Peyer's patch (tissue), 4 donors: ENCODE results near the gene C10orf88. TPM values are rescaled to one million over a fixed set of nuclear protein-coding genes. Genes with fewer than 3 reads are reported as not detected.
A peak's percentile ranks its signal among the peaks of the same experiment; 100 is the strongest.

Source experiments
- DNase-seq, 3 donors: peaks; one replicate each; pipeline ENCODE4 v3.0.0-alpha.2; 2017 to 2019
- H3K27ac ChIP-seq, 4 donors: fragments of 200-600 bp; sonication (generic); one replicate each; pipeline ENCODE4 v1.5.1; 2016 to 2019
- H3K27me3 ChIP-seq, 2 donors: fragments of 200-600 bp; sonication (generic); one replicate each; pipeline ENCODE4 v1.5.1; 2019
- H3K36me3 ChIP-seq, 3 donors: fragments of 200-600 bp; sonication (generic); one replicate each; pipeline ENCODE4 v1.5.1; 2016 to 2019
- H3K4me1 ChIP-seq, 4 donors: fragments of 200-600 bp; sonication (generic); one replicate each; pipeline ENCODE4 v1.5.1; 2016 to 2019
- H3K4me3 ChIP-seq, 4 donors: fragments of 200-600 bp; sonication (generic); 1 replicate in 3 of 4; 2 replicates in 1 of 4; pipeline ENCODE4 v1.5.1; 2016 to 2019; ENCODE audit warnings: mild to moderate bottlenecking in 1 of 4
- H3K9me3 ChIP-seq, 4 donors: fragments of 200-600 bp; sonication (generic); one replicate each; pipeline ENCODE4 v1.5.1; 2016 to 2019; ENCODE audit warnings: mild to moderate bottlenecking in 1 of 4
- POLR2A ChIP-seq, 2 donors: fragments of 450-650 bp; IDR thresholded peaks; one replicate each; pipeline ENCODE4 v1.5.1; 2017; ENCODE audit warnings: antibody characterized with exemption in 2 of 2, mild to moderate bottlenecking in 2 of 2, moderate library complexity in 2 of 2
- total RNA-seq, 4 donors: library from RNA; depleted of rRNA; stranded (reverse); fragments of >200 nt; gene quantifications; one replicate each; pipeline ENCODE4 v1.1.0, GENCODE V29; 2016
- TF ChIP-seq, protein P1 (sequence below), 6 experiments: fragments of 450-650 bp in 4 of 6; fragments of 200-600 bp in 2 of 6; sonication (generic) in 1 of 6; IDR thresholded peaks; one replicate each; pipeline ENCODE4 v1.5.1; 2017 to 2019; ENCODE audit warnings: antibody characterized with exemption in 6 of 6, mild to moderate bottlenecking in 3 of 6, moderate library complexity in 1 of 6

Gene C10orf88
- total RNA-seq, 4 donors from 2014 or later = 5.6 to 93.3 (median 7.5) TPM

GRCh38 chr10:122980209-122981065, 26.4 kb upstream of the C10orf88 start, which contains the start of gene PSTK:
TSS of gene PSTK (plus strand) at chr10:122980401. CDS start at chr10:122980480, 79 bp downstream.
- TF ChIP-seq POLR2A (IDR thresholded peaks at IDR 0.05) = peak; percentile 60 to 63
- TF ChIP-seq, protein P1, sequence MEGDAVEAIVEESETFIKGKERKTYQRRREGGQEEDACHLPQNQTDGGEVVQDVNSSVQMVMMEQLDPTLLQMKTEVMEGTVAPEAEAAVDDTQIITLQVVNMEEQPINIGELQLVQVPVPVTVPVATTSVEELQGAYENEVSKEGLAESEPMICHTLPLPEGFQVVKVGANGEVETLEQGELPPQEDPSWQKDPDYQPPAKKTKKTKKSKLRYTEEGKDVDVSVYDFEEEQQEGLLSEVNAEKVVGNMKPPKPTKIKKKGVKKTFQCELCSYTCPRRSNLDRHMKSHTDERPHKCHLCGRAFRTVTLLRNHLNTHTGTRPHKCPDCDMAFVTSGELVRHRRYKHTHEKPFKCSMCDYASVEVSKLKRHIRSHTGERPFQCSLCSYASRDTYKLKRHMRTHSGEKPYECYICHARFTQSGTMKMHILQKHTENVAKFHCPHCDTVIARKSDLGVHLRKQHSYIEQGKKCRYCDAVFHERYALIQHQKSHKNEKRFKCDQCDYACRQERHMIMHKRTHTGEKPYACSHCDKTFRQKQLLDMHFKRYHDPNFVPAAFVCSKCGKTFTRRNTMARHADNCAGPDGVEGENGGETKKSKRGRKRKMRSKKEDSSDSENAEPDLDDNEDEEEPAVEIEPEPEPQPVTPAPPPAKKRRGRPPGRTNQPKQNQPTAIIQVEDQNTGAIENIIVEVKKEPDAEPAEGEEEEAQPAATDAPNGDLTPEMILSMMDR (IDR thresholded peaks at IDR 0.05) = peak; percentile 86 to 99 (median 97)
- peaks cover 0 to 6% (median 0%) of the 10 kb centered on the region in 4 donors for H3K4me1 ChIP-seq
- H3K9me3 ChIP-seq = no peaks in the 10 kb centered on the region
- H3K36me3 ChIP-seq = no peaks in the 10 kb centered on the region
- peak; percentile 89 to 96 (median 95) for DNase-seq
- H3K27me3 ChIP-seq = no peaks in the 10 kb centered on the region
- peak within 1 kb of the TSS; percentile 69 to 87 (median 82) for H3K4me3 ChIP-seq
- peak within 1 kb of the TSS; percentile 90 to 97 (median 94) for H3K27ac ChIP-seq

DNA sequence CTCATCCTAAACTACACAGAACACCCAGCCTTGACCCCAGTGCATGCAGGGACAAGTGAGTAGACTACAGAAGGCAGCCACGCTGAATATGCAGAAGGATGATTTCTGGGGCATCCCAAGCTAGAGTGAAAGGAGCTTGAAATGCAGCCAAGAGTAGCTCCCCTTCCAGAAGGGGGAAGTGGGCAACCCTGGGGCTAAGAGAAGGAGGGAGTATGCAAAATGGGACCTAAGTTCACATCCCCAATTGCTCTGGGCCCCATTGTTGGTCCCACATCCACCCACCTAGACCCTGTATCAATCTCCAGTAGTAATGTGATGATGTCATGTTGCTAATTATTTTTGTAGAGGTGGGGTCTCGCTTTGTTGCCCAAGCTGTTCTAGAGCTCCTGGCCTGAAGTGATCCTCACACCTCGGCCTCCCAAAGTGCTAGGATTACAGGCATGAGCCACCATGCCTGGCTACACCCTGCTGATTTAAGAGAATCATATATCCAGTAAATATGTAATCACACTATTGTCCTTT, 20.6 kb upstream of the C10orf88 start:
- no peak overlapping the region for H3K4me3 ChIP-seq
- no peaks in the 10 kb centered on the region for H3K36me3 ChIP-seq
- H3K27ac ChIP-seq = no peak overlapping the region
- no peaks in the 10 kb centered on the region for H3K9me3 ChIP-seq
- TF ChIP-seq POLR2A (IDR thresholded peaks at IDR 0.05) = no peak
- TF ChIP-seq, protein P1 (IDR thresholded peaks at IDR 0.05) = no peak
- H3K27me3 ChIP-seq = no peaks in the 10 kb centered on the region
- DNase-seq = no peak
- H3K4me1 ChIP-seq = peaks cover 0 to 2% (median 0%) of the 10 kb centered on the region in 4 donors

GRCh38 chr10:122974023-122974422, 20.0 kb upstream of the C10orf88 start:
- Histone ChIP-seq H3K27me3 (no peaks in the 10 kb centered on the region), H3K4me3 (no peak overlapping the region), H3K9me3 (no peaks in the 10 kb centered on the region), H3K4me1 (no peaks in the 10 kb centered on the region), H3K27ac (no peak overlapping the region), H3K36me3 (no peaks in the 10 kb centered on the region)
- TF ChIP-seq POLR2A (IDR thresholded peaks at IDR 0.05) = no peak
- TF ChIP-seq, protein P1 (IDR thresholded peaks at IDR 0.05) = no peak
- no peak for DNase-seq

DNA sequence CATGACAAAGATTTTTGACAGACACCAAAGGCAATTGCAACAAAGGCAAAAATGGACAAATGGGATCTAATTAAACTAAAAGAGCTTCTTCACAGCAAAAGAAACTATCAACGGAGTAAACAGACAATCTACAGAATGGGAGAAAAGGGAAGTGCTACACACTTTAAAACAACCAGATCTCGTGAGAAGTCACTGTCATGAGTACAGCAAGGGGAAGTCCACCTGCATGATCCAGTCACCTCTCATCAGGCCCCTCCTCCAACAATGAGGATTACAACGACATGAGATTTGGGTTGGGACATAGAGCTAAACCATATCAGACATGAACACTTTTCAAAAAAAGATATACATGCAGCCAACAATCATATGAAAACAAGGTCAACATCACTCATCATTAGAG, 14.7 kb upstream of the C10orf88 start:
- Histone ChIP-seq H3K27ac (no peak overlapping the region), H3K9me3 (peaks cover 0 to 7% (median 0%) of the 10 kb centered on the region in 4 donors), H3K4me1 (no peaks in the 10 kb centered on the region), H3K36me3 (no peaks in the 10 kb centered on the region), H3K4me3 (no peak overlapping the region), H3K27me3 (no peaks in the 10 kb centered on the region)
- no peak for TF ChIP-seq POLR2A (IDR thresholded peaks at IDR 0.05)
- TF ChIP-seq, protein P1 (IDR thresholded peaks at IDR 0.05) = no peak
- no peak for DNase-seq

DNA sequence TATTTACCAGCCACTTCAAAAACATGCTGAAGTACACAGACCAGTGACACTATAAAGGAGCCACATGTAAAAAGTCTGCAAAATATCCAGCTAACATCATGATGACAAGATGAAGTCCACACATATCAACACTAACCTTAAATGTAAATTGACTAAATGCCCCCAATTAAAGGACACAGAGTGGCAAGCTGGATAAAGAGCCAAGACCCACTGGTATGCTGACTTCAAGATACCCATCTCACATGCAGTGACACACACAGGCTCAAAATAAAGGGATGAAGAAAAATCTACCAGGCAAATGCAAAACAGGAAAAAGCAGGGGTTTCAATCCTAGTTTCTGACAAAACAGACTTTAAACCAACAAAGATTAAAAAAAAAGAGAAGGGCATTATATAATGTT, 12.9 kb upstream of the C10orf88 start:
- H3K9me3 ChIP-seq = peaks cover 0 to 7% (median 0%) of the 10 kb centered on the region in 4 donors
- H3K36me3 ChIP-seq = no peaks in the 10 kb centered on the region
- no peak overlapping the region for H3K27ac ChIP-seq
- no peaks in the 10 kb centered on the region for H3K27me3 ChIP-seq
- no peak for DNase-seq
- H3K4me1 ChIP-seq = no peaks in the 10 kb centered on the region
- no peak overlapping the region for H3K4me3 ChIP-seq
- TF ChIP-seq, protein P1 (IDR thresholded peaks at IDR 0.05) = no peak
- no peak for TF ChIP-seq POLR2A (IDR thresholded peaks at IDR 0.05)
